H1 (cell line): ENCODE results near the gene ZNF804B.

Source experiments
- CTCF ChIP-seq, 3 experiments: IDR thresholded peaks; 1 replicate in 2 of 3; 2 replicates in 1 of 3; pipeline versions ENCODE4 v1.5.1 to v1.6.1; 2011; ENCODE audit warnings: low read length in 3 of 3, mild to moderate bottlenecking in 3 of 3, inconsistent platforms in 2 of 3, low read depth in 1 of 3, moderate library complexity in 1 of 3; ENCODE audit not compliant: insufficient read depth in 1 of 3; ENCODE audit errors: control extremely low read depth in 1 of 3
- POLR2A ChIP-seq, 2 experiments: IDR thresholded peaks; 1 replicate in 1 of 2; 2 replicates in 1 of 2; pipeline ENCODE4 v1.6.1; 2011; ENCODE audit warnings: low read depth in 2 of 2, low read length in 2 of 2, mild to moderate bottlenecking in 2 of 2; ENCODE audit errors: control extremely low read depth in 1 of 2
- POLR2AphosphoS5 ChIP-seq: IDR thresholded peaks from 2 replicates; pipeline ENCODE4 v1.6.1; 2011; ENCODE audit warnings: low read depth, low read length

DNA sequence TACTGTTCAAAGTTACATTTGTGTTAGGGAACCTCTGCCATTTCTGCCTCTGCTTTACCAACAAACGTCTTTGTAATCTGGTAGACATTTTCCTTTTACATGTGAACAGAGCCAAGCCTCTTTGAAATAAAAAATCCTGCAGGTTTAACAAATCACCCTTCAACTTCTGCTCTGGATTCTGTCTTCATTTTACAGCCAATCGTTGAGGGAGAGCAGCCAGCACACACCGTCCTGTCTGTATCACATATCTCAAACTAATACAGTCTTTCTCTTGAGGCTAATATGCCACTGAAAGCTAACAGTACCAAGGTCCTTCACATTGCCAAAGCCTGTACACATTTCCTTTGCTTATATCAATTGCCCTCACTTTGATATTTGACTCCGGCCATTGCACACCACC, 504.6 kb downstream of the ZNF804B start:
- TF ChIP-seq POLR2A (IDR thresholded peaks at IDR 0.05; ENCODE audit: control extremely low read depth in 1 of 2, low read depth in 2 of 2, low read length in 2 of 2) (no peak), POLR2AphosphoS5 (no peak), CTCF (IDR thresholded peaks at IDR 0.05; ENCODE audit: control extremely low read depth in 1 of 3, insufficient read depth in 1 of 3, low read depth in 1 of 3, low read length in 3 of 3) (no peak)
